Neural crest cell (in vitro differentiated cells): ENCODE measurements around the gene CAMKK2. TPM values are rescaled to one million over a fixed set of nuclear protein-coding genes. Genes with fewer than 3 reads are reported as not detected.

ENCODE experiments used
- DNase-seq: peaks from one replicate; pipeline ENCODE4 v3.0.0; 2021; ENCODE audit warnings: low read depth, mixed read lengths, low spot score
- H3K27ac Mint-ChIP-seq: one replicate; pipeline ENCODE4 v1.8.0; 2021; ENCODE audit warnings: mild to moderate bottlenecking, mixed read lengths; ENCODE audit not compliant: unreplicated experiment
- H3K27me3 Mint-ChIP-seq: 2 replicates; pipeline ENCODE4 v1.8.0; 2021; ENCODE audit warnings: low read depth, mild to moderate bottlenecking, mixed read lengths
- H3K36me3 Mint-ChIP-seq: 2 replicates; pipeline ENCODE4 v1.8.0; 2021; ENCODE audit warnings: low read depth, mild to moderate bottlenecking, mixed read lengths
- H3K4me1 Mint-ChIP-seq: 2 replicates; pipeline ENCODE4 v1.8.0; 2021; ENCODE audit warnings: mixed read lengths
- H3K4me3 Mint-ChIP-seq: one replicate; pipeline ENCODE4 v1.8.0; 2021; ENCODE audit warnings: mild to moderate bottlenecking, mixed read lengths
- H3K9me3 Mint-ChIP-seq: 2 replicates; pipeline ENCODE4 v1.8.0; 2021; ENCODE audit warnings: mixed read lengths
- CTCF ChIP-seq: fragments of 200-600 bp; sonication (generic); conservative IDR thresholded peaks from 2 replicates; pipeline ENCODE4 v1.5.0; 2021; ENCODE audit warnings: antibody characterized with exemption, mild to moderate bottlenecking
- total RNA-seq: library from RNA; stranded (reverse); gene quantifications from 2 replicates; pipeline ENCODE4 v1.2.1, GENCODE V29; 2021

The CAMKK2 gene
- total RNA-seq, 1 donor from 2014 or later = 43.1 TPM

- no peak for TF ChIP-seq CTCF
- Mint-ChIP-seq H3K4me1 (no peaks in the 10 kb centered on the region), H3K4me3 (no peak overlapping the region), H3K36me3 (peaks cover 7% of the 10 kb centered on the region), H3K27ac (no peak overlapping the region), H3K27me3 (no peaks in the 10 kb centered on the region), H3K9me3 (no peaks in the 10 kb centered on the region)
- DNase-seq = no peak
Measured at GRCh38 chr12:121333747-121334146, 37.2 kb upstream of the CAMKK2 start.

GRCh38 chr12:121331248-121331647, 34.7 kb upstream of the CAMKK2 start:
- Mint-ChIP-seq H3K36me3 (peaks cover 7% of the 10 kb centered on the region), H3K27me3 (no peaks in the 10 kb centered on the region), H3K27ac (no peak overlapping the region), H3K9me3 (no peaks in the 10 kb centered on the region), H3K4me3 (no peak overlapping the region), H3K4me1 (no peaks in the 10 kb centered on the region)
- no peak for DNase-seq
- no peak for TF ChIP-seq CTCF

GRCh38 chr12:121330692-121331091, 34.2 kb upstream of the CAMKK2 start:
- no peak overlapping the region for H3K4me3 Mint-ChIP-seq
- DNase-seq = no peak
- H3K27ac Mint-ChIP-seq = no peak overlapping the region
- no peak for TF ChIP-seq CTCF
- no peaks in the 10 kb centered on the region for H3K9me3 Mint-ChIP-seq
- peaks cover 7% of the 10 kb centered on the region for H3K36me3 Mint-ChIP-seq
- no peaks in the 10 kb centered on the region for H3K27me3 Mint-ChIP-seq
- H3K4me1 Mint-ChIP-seq = no peaks in the 10 kb centered on the region

- Mint-ChIP-seq H3K27ac (no peak overlapping the region), H3K4me3 (no peak overlapping the region), H3K4me1 (no peaks in the 10 kb centered on the region), H3K36me3 (peaks cover 7% of the 10 kb centered on the region), H3K27me3 (no peaks in the 10 kb centered on the region), H3K9me3 (no peaks in the 10 kb centered on the region)
- DNase-seq = no peak
- TF ChIP-seq CTCF = no peak
Measured at GRCh38 chr12:121330195-121330594, 33.7 kb upstream of the CAMKK2 start.

GRCh38 chr12:121328620-121329019, 32.1 kb upstream of the CAMKK2 start:
- Mint-ChIP-seq H3K4me3 (no peak overlapping the region), H3K36me3 (peaks cover 4% of the 10 kb centered on the region), H3K27me3 (no peaks in the 10 kb centered on the region), H3K9me3 (no peaks in the 10 kb centered on the region), H3K4me1 (no peaks in the 10 kb centered on the region), H3K27ac (no peak overlapping the region)
- no peak for DNase-seq
- no peak for TF ChIP-seq CTCF
